ENCODE results near the gene ROPN1B.
"Not testable (repeated sequence)": the region's sequence is repeated elsewhere in the genome, so short reads cannot be mapped to it uniquely, and the experiment has no call there.

Gene ROPN1B

DNA sequence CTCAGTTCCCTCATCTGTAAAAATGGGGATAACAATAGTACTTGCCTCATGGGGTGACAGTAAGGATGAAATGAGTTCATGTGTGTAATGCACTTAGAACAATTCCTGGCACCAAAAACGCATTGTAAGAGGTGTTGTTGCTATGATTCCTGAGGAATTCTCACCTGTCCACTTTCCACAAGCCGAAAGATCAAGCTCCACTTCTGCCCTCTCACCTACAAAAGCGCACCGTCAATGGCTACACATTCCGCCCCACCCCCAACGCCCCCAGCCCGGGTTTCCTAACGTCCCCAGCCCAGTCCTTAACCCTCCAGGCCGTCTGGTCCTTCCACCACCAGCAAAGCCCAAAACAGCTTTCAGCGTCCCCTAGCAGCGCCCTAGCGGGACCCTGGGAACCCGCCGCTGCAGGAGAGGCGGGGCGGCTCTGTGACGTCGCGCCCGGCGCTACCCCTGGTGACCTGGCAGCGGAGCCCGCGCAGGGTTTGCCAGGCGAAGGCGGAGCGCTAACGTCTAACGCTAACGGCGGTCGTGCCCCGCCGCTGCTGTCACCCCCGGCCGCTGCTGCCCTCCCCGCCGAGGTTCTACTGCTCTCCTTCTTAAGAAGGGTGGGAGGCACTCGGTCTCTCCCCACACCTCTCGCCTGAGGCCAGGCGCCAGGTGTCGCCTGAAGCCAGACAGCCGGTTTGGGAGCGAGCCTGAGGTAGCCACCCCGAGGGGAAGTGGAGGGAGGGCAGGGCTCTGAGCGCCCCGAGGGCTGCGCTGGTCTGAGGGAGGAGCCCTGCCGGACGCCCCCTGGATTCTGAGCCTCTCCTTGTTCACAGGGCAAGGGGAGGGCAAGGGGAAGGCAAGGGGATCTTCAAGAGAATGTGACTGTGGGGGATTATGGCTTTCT lies at the start of gene ROPN1B:
Gene ROPN1B (plus strand): TSS at position 478 of the 892 bp plus-strand sequence. CDS start 2,877 bp downstream, outside the sequence.
- not testable (repeated sequence) for DNase-seq

- DNase-seq = not testable (repeated sequence)
These were observed 48.8 kb upstream of the ROPN1B start for GRCh38 chr3:125920191-125920590.

DNA sequence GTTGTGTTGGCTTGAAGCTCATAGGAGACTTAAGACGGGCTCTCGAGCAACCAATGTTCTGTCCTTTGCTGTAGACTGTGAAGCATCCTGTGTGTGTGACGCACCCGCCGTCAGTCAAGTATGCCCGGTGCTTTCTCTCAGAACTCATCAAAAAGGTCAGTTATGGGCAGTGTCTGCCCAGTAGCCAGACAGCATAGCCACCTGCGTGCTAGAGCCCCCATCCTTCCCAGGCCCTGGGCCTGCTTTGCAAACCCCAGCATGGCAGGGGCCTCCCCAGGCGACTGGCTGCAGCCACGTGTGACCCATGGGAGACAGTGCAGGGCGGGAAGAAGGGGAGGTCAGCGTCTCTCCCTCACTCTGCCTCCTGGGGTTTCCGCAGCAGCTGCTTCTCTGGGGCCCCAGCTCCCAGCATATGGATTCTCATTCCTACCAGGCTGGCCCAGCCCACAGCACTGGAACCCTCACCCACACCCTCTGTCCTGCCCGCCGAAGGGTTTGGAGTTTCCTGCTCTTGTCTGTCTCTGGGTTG lies 48.2 kb upstream of the ROPN1B start:
- DNase-seq = not testable (repeated sequence)

DNA sequence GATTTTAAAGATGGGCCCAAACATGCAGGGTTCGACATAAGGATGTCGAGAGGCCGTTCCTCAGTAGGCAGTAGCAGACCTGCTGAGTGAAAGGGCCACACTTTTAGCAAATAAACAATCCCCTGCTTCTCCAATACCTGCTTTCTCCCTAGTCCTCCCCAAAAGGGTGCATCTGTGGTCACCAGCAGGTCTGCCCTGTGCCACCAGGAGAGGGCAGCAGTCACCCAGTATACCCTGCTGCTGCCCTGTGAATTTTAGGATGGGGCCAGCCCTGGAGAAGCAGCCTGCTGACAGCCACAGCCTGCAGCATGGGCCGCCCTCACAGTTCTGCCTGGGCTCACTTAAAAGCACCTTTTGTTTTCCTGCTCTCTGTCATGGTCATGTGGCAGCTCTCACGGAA lies 47.3 kb upstream of the ROPN1B start:
- peak; percentile 44 for DNase-seq

DNA sequence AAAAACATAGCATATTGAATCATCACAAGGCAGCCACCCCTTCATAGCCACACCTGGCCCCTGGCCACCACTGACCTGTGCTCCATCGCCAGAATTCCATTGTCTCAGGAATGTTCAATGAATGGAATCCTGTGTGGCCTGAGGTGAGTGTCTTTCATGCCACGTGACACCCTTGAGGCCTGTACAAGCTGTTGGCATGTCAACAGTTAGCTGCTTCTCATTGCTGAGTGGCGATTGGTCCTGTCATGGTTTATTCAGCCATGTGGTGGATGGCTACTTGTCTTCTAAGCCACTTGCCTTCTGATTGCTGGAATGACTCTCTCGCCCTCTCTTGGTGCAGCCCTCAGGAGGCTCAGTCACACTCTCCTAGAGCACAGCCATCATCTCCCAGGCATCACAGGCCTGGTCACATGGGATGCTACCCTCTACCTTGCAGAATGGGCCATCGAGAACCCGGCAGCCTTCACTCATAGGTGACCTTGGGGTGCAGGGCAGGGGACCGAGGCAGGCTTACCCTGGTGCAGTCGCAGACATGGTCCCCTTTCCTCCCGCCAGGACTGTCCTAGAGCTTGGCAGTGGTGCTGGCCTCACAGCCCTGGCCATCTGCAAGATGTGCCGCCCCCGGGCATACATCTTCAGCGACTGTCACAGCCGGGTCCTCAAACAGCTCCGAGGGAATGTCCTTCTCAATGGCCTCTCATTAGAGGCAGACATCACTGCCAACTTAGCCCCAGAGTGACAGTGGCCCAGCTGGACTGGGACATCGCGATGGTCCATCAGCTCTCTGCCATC lies 45.5 kb upstream of the ROPN1B start:
- DNase-seq = not testable (repeated sequence)

DNA sequence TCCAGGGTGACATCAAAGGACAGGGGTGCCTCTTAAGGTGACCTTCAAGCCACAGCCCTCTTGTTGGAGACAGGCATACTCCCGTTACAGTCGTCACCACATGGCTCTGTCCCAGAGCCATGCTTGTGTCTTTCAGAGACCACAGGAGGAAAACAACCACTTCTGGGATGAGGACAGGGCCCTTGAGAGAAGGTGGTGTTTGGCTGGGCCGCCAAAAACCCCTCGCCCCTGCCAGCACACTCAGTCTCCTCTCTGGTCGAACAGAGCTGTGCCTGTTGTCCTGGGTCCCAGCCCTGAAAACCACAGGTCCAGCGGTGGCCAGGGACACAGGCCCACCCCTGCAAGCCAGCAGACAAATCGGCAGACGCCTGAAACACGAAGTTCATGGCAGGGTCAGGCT lies 44.7 kb upstream of the ROPN1B start:
- not testable (repeated sequence) for DNase-seq

GRCh38 chr3:125925727-125926126 lies 43.3 kb upstream of the ROPN1B start:
- not testable (repeated sequence) for DNase-seq

GRCh38 chr3:125928771-125929545 lies 40.0 kb upstream of the ROPN1B start:
- peak; percentile 32 for DNase-seq

DNA sequence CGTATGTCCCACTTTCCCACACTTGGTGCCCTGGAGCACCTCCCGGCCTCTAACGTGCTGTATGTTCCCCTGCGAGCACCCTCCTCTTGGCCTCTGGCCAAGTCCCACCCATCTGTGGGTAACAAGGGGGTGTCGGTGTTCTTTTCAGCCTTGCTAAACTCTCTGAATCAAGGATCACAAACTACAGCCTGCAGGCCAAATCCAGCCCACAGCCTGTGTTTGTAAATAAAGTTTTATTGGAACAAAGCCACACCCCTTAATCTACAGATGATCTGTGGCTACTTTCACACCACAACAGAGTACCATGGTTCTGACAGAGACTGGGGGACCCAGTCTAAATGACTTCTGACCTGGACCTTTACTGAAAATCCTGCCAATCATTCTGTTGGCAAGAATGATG lies 39.2 kb upstream of the ROPN1B start:
- not testable (repeated sequence) for DNase-seq

GRCh38 chr3:125931355-125931880 lies 37.6 kb upstream of the ROPN1B start:
- DNase-seq = not testable (repeated sequence)

DNA sequence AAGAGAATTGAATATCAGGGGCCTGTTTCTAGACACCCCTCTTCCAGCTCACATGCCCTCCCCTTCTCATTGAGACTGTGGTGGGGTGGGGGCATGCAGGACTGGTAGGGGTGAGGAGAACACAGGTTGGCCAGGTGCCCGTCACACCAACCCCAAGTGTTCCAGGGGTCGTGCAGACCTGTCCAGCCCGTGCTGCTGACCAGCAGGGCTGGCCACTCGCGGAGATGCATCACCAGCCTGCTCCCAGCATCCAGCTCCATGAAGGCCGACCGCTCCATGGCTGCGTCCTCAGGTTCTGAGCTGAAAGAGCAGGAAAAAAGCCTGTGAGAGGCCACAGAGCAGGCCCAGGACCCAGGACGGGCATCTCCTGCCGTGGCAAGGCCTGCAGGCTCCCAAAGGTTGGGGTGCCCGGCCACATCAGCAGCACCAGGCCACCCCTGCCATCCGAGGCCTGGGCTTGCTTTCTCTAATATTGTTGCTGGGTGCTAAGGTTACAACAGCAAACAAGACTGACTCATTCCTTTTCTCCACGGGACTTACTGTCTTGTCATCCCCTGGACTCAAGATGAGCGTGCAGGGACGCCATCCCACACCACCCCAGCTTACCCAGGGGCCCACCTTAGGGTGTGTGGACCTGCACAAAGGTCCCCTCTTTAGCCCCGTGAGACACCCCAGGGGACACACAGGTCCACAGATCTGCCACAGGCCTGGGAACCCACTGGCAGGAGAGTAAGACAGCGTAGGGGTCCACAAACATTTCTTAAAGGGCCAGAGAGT lies 35.4 kb upstream of the ROPN1B start:
- DNase-seq = not testable (repeated sequence)

- DNase-seq = not testable (repeated sequence)
These were observed 33.6 kb upstream of the ROPN1B start for GRCh38 chr3:125935252-125935874.

DNA sequence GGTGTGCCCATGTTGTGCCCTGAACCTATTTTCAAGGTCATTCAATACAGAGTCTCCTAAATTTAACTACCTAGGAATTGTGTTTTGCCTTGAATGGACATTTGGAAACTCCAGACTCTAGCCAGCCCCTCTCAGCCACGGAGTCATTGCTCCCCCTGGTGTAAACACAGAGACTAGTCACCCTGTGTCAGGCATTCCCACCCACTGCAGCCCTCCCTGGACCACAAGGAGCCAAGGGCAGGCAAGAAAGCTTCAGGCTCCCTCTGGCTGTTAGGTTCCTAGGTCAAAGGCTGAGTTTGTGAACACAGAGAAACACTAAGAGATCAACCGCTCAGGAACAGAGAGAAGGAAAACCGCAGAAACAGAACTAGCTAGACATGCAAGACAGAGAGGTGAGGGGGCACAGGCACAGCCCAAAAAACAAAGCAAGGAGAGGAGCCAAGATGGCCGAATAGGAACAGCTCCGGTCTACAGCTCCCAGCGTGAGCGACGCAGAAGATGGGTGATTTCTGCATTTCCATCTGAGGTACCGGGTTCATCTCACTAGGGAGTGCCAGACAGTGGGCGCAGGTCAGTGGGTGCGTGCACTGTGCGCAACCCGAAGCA lies 32.7 kb upstream of the ROPN1B start:
- DNase-seq = not testable (repeated sequence)

DNA sequence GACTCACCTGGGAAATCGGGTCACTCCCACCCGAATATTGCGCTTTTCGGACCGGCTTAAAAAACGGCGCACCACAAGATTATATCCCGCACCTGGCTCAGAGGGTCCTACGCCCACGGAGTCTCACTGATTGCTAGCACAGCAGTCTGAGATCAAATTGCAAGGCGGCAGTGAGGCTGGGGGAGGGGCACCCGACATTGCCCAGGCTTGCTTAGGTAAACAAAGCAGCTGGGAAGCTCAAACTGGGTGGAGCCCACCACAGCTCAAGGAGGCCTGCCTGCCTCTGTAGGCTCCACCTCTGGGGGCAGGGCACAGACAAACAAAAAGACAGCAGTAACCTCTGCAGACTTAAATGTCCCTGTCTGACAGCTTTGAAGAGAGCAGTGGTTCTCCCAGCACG lies 32.1 kb upstream of the ROPN1B start:
- not testable (repeated sequence) for DNase-seq

DNA sequence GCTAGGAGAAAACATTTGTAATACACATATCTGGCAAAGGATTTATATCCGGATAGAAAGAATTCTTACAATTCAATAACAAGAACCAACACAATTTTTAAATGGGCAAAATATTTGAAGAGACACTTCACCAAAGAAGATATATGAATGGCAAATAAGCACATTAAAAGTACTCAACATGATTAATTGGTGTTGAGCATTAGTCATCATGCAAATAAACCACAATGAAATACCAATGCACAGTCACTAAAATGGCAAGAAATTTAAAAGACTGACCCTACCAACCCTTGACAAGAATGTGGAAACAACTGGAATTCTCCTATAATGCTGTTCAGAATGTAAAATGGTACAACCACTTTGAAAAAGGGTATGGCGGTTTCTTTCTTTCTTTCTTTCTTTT lies 21.2 kb upstream of the ROPN1B start:
- not testable (repeated sequence) for DNase-seq

DNA sequence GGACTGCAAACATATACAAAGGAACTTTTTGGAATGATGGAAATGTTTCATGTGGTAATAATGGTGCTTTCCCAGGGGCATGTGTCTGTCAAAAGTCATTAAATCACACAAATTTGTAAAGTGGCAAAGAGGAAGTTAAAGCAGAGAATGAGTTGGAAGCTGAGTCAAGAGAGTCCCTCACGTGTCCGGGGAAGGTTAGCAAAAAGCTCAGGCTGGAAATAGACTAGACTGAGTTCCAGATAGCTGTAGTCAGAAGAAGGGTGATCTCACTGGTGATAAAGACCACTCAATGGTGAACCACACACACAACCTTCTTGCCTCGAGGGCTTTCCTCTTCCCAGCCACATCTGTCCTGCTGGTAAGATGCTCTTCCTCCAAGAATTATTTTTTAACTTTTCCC lies 20.1 kb upstream of the ROPN1B start:
- not testable (repeated sequence) for DNase-seq

- DNase-seq = not testable (repeated sequence)
These were observed 17.8 kb upstream of the ROPN1B start for GRCh38 chr3:125951176-125951575.

DNA sequence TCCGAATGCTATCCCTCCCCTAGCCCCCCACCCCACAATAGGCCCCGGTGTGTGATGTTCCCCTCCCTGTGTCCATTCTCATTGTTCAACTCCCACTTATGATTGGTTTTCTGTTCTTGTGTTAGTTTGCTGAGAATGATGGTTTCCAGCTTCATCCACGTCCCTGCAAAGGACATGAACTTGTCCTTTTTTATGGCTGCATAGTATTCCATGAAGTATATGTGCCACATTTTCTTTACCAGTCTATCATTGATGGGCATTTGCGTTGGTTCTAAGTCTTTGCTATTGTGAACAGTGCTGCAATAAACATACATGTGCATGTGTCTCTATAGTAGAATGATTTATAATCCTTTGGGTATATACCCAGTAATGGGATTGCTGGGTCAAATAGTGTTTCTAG lies 12.0 kb upstream of the ROPN1B start:
- DNase-seq = not testable (repeated sequence)

GRCh38 chr3:125957674-125958510 lies 11.1 kb upstream of the ROPN1B start:
- DNase-seq = no peak

Data from NK-92 treated with Interleukin-12 subunit alpha and Interleukin-12 subunit beta, amount 100 ng/mL, for 24 hours (cell line).